Keratinocyte (primary cell): ENCODE results near the gene PIEZO1. TPM values are rescaled to one million over a fixed set of nuclear protein-coding genes. Genes with fewer than 3 reads are reported as not detected.

Experiments used
- DNase-seq: peaks from one replicate; pipeline ENCODE4 v3.0.0-alpha.2; 2011; ENCODE audit warnings: low read depth, missing footprints, low spot score
- FAIRE-seq: peaks from 2 replicates; lab custom pipeline; 2011; peaks lifted over from hg19 to GRCh38; lab: Jason Lieb, UNC
- H2AFZ ChIP-seq: 2 replicates; pipeline ENCODE4 v1.6.0; 2012; ENCODE audit warnings: low read length, control low read depth, inconsistent platforms; ENCODE audit not compliant: control insufficient read depth
- H3K27ac ChIP-seq: 2 replicates; pipeline ENCODE4 v1.5.1; 2011; ENCODE audit warnings: low read length; ENCODE audit not compliant: control insufficient read depth, insufficient read depth
- H3K27me3 ChIP-seq: 3 replicates; pipeline ENCODE4 v1.6.0; 2011; ENCODE audit warnings: low read length; ENCODE audit not compliant: control insufficient read depth, insufficient read depth; ENCODE audit errors: extremely low read depth
- H3K36me3 ChIP-seq, 2 experiments: 2 replicates in 1 of 2; 3 replicates in 1 of 2; pipeline ENCODE4 v1.5.1; 2011; ENCODE audit warnings: low read length in 2 of 2, mild to moderate bottlenecking in 1 of 2; ENCODE audit not compliant: control insufficient read depth in 2 of 2, insufficient read depth in 2 of 2; ENCODE audit errors: extremely low read depth in 1 of 2
- H3K4me1 ChIP-seq: 3 replicates; pipeline ENCODE4 v1.5.1; 2011; ENCODE audit warnings: low read length; ENCODE audit not compliant: control insufficient read depth, insufficient read depth; ENCODE audit errors: extremely low read depth
- H3K4me2 ChIP-seq: 3 replicates; pipeline ENCODE4 v1.6.0; 2011; ENCODE audit warnings: low read depth, low read length; ENCODE audit not compliant: control insufficient read depth, insufficient read depth; ENCODE audit errors: extremely low read depth
- H3K4me3 ChIP-seq, 3 experiments: fragments of 200-600 bp in 1 of 3; sonication (generic) in 1 of 3; 2 replicates in 2 of 3; 3 replicates in 1 of 3; pipeline ENCODE4 v1.5.1; 2011 to 2016; ENCODE audit warnings: low read length in 3 of 3, mild to moderate bottlenecking in 3 of 3, control low read depth in 2 of 3, inconsistent platforms in 1 of 3, low read depth in 1 of 3, mixed read lengths in 1 of 3, mixed run types in 1 of 3, moderate library complexity in 1 of 3; ENCODE audit not compliant: control insufficient read depth in 2 of 3, insufficient read depth in 2 of 3; ENCODE audit errors: extremely low read depth in 1 of 3
- H3K79me2 ChIP-seq: 2 replicates; pipeline ENCODE4 v1.6.0; 2012; ENCODE audit warnings: low read length; ENCODE audit not compliant: control insufficient read depth, insufficient read depth
- H3K9ac ChIP-seq: 3 replicates; pipeline ENCODE4 v1.6.0; 2011; ENCODE audit warnings: low read length; ENCODE audit not compliant: control insufficient read depth, insufficient read depth; ENCODE audit errors: extremely low read depth
- H3K9me1 ChIP-seq: 3 replicates; pipeline ENCODE4 v1.6.0; 2011; ENCODE audit warnings: low read length; ENCODE audit not compliant: control insufficient read depth, insufficient read depth; ENCODE audit errors: extremely low read depth
- H3K9me3 ChIP-seq: 2 replicates; pipeline ENCODE4 v1.5.1; 2012; ENCODE audit warnings: low read depth, low read length; ENCODE audit not compliant: control insufficient read depth
- H4K20me1 ChIP-seq: 3 replicates; pipeline ENCODE4 v1.6.0; 2011; ENCODE audit warnings: low read length; ENCODE audit not compliant: control insufficient read depth, insufficient read depth; ENCODE audit errors: extremely low read depth
- EZH2 ChIP-seq: IDR thresholded peaks from one replicate; pipeline ENCODE4 v1.6.1; 2012; ENCODE audit warnings: inconsistent platforms, mild to moderate bottlenecking, low read length, moderate library complexity
- dilution Hi-C: fragments of 300-500 bp; cut with MboI; formaldehyde crosslinking; loops from one replicate; pipeline ENCODE4 v1.7.0; 2020; ENCODE audit warnings: low sequenced_read_pairs; ENCODE audit not compliant: extremely low pct_ligation_motif_present
- polyA plus RNA-seq, 5 experiments: library from polyadenylated mRNA; depleted of rRNA in 3 of 5; stranded (reverse) in 3 of 5; stranded (forward) in 1 of 5; unstranded in 1 of 5; fragments of >200 nt; gene quantifications; 1 replicate in 1 of 5; 2 replicates in 3 of 5; 3 replicates in 1 of 5; pipeline versions ENCODE4 v1.2.1 to v1.2.3, GENCODE V29; 2011 to 2012; ENCODE audit warnings: missing spikeins in 2 of 5, low read depth in 1 of 5, low replicate concordance in 1 of 5
- TF ChIP-seq, protein P1 (sequence below), 3 experiments: IDR thresholded peaks in 1 of 3; conservative IDR thresholded peaks in 1 of 3; optimal IDR thresholded peaks in 1 of 3; 2 replicates in 2 of 3; 3 replicates in 1 of 3; pipeline versions ENCODE3 to v1.5.1; 2011; ENCODE audit warnings: low read length in 3 of 3, mild to moderate bottlenecking in 3 of 3, moderate library complexity in 2 of 3, control low read depth in 1 of 3, inconsistent platforms in 1 of 3; ENCODE audit not compliant: insufficient read depth in 2 of 3; ENCODE audit errors: extremely low read depth in 1 of 3

The PIEZO1 gene
- polyA plus RNA-seq, 1 donor (not counting 4 experiments of a cell fraction or from before 2014, with no cell fraction given): 62.8 TPM

DNA sequence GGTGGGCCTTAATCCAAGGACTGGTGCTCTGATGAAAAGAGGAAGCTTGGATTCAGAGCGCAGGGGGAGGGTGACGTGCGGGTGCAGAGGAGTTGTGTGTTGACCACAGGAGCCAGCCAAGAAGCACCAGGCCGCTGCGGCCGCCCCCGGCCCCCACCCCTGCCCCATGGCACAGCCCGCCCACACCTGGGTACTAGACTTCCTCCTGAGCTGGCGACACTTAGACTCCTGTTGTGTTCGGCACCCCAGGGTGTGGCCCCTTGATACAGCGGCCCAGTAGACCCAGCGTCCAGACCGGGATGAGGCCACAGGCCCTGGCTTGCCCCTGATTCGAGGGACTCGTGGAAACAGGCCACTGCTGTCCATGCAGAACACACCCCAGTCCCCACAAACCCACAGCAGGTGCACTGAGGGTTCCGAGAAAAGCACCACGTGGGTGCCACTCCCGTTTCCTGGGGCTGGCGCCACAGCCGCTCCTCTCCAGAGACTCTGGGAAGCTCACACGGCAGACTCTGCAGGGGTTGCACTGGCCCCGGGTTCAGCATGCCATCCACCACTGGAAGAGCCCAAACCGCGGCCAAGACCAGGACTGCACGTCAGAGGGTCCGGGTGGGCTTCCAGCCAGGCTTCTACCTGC, 93.0 kb downstream of the PIEZO1 start:
- dilution Hi-C loops: no loop called here
- no peak for TF ChIP-seq EZH2
- TF ChIP-seq, protein P1, sequence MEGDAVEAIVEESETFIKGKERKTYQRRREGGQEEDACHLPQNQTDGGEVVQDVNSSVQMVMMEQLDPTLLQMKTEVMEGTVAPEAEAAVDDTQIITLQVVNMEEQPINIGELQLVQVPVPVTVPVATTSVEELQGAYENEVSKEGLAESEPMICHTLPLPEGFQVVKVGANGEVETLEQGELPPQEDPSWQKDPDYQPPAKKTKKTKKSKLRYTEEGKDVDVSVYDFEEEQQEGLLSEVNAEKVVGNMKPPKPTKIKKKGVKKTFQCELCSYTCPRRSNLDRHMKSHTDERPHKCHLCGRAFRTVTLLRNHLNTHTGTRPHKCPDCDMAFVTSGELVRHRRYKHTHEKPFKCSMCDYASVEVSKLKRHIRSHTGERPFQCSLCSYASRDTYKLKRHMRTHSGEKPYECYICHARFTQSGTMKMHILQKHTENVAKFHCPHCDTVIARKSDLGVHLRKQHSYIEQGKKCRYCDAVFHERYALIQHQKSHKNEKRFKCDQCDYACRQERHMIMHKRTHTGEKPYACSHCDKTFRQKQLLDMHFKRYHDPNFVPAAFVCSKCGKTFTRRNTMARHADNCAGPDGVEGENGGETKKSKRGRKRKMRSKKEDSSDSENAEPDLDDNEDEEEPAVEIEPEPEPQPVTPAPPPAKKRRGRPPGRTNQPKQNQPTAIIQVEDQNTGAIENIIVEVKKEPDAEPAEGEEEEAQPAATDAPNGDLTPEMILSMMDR (optimal IDR thresholded peaks at IDR 0.05 in 1 of 3, IDR thresholded peaks at IDR 0.05 in 1 of 3, conservative IDR thresholded peaks at IDR 0.05 in 1 of 3; ENCODE audit: extremely low read depth in 1 of 3, insufficient read depth in 2 of 3, low read length in 3 of 3): no peak
- FAIRE-seq (no peak), DNase-seq (no peak)
- no peaks in the 10 kb centered on the region for H3K9me1 ChIP-seq
- no peaks in the 10 kb centered on the region for H3K36me3 ChIP-seq
- H3K27me3 ChIP-seq: peaks cover 62% of the 10 kb centered on the region
- H3K27ac ChIP-seq: no peak overlapping the region
- no peak overlapping the region for H2AFZ ChIP-seq
- H4K20me1 ChIP-seq: peaks cover 2% of the 10 kb centered on the region
- H3K4me3 ChIP-seq: no peak overlapping the region
- no peaks in the 10 kb centered on the region for H3K9me3 ChIP-seq
- peaks cover 2% of the 10 kb centered on the region for H3K4me1 ChIP-seq
- no peak overlapping the region for H3K4me2 ChIP-seq
- H3K79me2 ChIP-seq: no peaks in the 10 kb centered on the region
- no peak overlapping the region for H3K9ac ChIP-seq

DNA sequence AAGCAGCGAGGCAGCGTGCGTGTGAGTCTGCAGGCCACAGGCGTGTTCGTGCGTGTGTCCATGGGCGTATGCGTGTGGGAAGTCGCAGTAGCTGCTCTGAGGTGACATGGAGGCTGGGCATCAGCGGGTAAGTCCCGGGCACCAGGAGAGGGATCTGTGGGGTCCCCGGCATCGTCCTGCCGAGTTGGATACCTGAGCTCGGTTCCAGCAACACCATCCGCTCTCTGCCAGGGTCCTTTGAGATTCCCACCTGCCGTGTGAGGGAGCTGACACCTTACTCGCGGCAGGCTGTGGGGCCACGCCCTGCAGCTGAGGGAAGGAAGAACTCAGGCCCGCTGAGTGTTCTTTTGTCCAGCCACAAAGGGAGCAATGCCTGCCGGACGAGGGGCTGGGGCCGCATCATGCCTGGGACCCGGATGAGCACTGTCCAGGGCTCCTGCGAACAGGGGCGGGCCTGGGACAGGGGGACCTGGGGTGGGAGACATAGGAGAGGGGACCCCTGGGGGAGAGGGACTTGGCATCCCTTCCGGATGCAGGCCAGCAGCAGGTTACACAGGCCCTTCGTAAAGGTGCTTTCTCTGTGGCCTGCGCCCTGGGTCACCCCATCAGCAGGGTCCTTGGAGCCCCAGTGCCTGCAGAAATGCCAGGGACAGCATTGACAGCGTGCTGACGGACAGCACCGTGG, 93.7 kb downstream of the PIEZO1 start:
- no peak overlapping the region for H3K4me2 ChIP-seq
- no peaks in the 10 kb centered on the region for H3K79me2 ChIP-seq
- no peak overlapping the region for H3K9ac ChIP-seq
- no peak for DNase-seq
- no peak overlapping the region for H3K4me3 ChIP-seq
- no peak overlapping the region for H3K27ac ChIP-seq
- peaks cover 68% of the 10 kb centered on the region for H3K27me3 ChIP-seq
- peaks cover 2% of the 10 kb centered on the region for H3K4me1 ChIP-seq
- peaks cover 2% of the 10 kb centered on the region for H4K20me1 ChIP-seq
- no peaks in the 10 kb centered on the region for H3K9me1 ChIP-seq
- H2AFZ ChIP-seq: no peak overlapping the region
- no peaks in the 10 kb centered on the region for H3K9me3 ChIP-seq
- H3K36me3 ChIP-seq: no peaks in the 10 kb centered on the region
- no peak for FAIRE-seq
- dilution Hi-C loops: no loop called here
- TF ChIP-seq, protein P1 (optimal IDR thresholded peaks at IDR 0.05 in 1 of 3, IDR thresholded peaks at IDR 0.05 in 1 of 3, conservative IDR thresholded peaks at IDR 0.05 in 1 of 3; ENCODE audit: extremely low read depth in 1 of 3, insufficient read depth in 2 of 3, low read length in 3 of 3): no peak
- no peak for TF ChIP-seq EZH2
